ENCODE results near the gene EFCAB12. TPM values are rescaled to one million over a fixed set of nuclear protein-coding genes. Genes with fewer than 3 reads are reported as not detected.

Gene EFCAB12
- total and polyA plus RNA-seq, 2 of the 8 experiments (the other 6 are each of a cell fraction or from before 2014, with no cell fraction given), result 0.60 to 0.99 TPM

DNA sequence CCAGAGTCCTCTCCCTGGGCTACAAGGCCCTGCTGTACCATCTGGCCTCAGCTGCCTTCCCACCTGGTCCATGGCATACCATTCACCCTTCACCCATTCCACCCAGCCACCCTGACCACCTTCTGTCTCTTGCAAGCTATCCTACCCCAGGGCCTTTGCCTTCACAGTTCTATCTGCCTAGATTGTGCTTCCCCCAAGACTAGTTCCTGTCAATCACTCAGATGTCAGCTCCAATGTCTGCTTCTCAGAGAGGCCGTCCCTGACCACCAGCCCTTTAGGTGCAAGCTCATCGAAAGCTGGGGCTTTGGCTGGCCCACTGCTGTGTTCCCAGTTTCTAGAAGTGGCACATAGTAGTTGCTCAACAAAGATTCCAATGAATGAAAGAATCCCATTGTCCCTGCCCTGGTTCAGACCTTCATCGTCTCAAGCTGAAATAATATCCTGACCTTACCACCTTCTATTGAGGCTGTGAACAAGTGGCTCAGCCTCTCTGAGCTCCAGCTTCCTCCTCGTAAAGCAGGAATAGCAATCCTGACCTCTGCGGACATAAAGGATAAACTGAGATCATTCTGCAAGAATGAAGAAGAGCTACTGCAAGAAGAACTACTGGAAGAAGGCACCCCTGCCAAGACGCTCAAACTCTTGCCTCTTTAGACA lies 15.8 kb downstream of the EFCAB12 start:
- DNase-seq (ENCODE audit: low read depth in 1 of 2, low spot score in 2 of 2) (no peak), FAIRE-seq (no peak)
- H4K20me1 ChIP-seq (replicated peaks in 1 of 2; ENCODE audit: control insufficient read depth in 1 of 2, insufficient read depth in 2 of 2, low read length in 2 of 2), result peaks cover 0 to 3% of the 10 kb centered on the region in 2 experiments
- H2BK20ac ChIP-seq (ENCODE audit: low read length), result no peak overlapping the region
- H3K9me3 ChIP-seq (ENCODE audit: insufficient read depth in 2 of 2, low read depth in 1 of 2, low read length in 1 of 2), result no peaks in the 10 kb centered on the region
- no peak overlapping the region for H3K56ac ChIP-seq (replicated peaks; ENCODE audit: insufficient read length, low read depth, low read length)
- no peak overlapping the region for H2BK15ac ChIP-seq (ENCODE audit: low read length)
- no peaks in the 10 kb centered on the region for H3K4me1 ChIP-seq (replicated peaks in 1 of 4; ENCODE audit: control insufficient read depth in 3 of 4, insufficient read depth in 4 of 4, low read length in 3 of 4)
- H4K5ac ChIP-seq (ENCODE audit: insufficient read length, low read depth, low read length), result no peak overlapping the region
- no peaks in the 10 kb centered on the region for H3K79me1 ChIP-seq (ENCODE audit: low read depth, low read length)
- H3K27ac ChIP-seq (ENCODE audit: low read depth, low read length), result no peak overlapping the region
- H3K14ac ChIP-seq (ENCODE audit: insufficient read length), result no peak overlapping the region
- no peaks in the 10 kb centered on the region; a peak in 1 of 8 replicates for H3K36me3 ChIP-seq (ENCODE audit: control insufficient read depth in 2 of 4, insufficient read depth in 4 of 4, low read length in 3 of 4)
- H3K23me2 ChIP-seq (ENCODE audit: low read depth, low read length), result no peaks in the 10 kb centered on the region
- no peak overlapping the region for H3K9ac ChIP-seq (replicated peaks in 1 of 4; ENCODE audit: extremely low read depth in 1 of 4, low read depth in 3 of 4, low read length in 3 of 4)
- H3K4me2 ChIP-seq (ENCODE audit: insufficient read depth in 1 of 2, low read depth in 2 of 2, low read length in 2 of 2), result no peak overlapping the region
- no peak overlapping the region for H2BK120ac ChIP-seq (replicated peaks; ENCODE audit: low read depth, low read length)
- POLR2A ChIA-PET (ENCODE audit: partially characterized antibody), result interaction anchor here (0.8 to 1.6 kb wide), 2 partner anchors 8 to 17 kb away, joined by 3 to 4 read pairs; no protein-coding TSS in a partner anchor
- H3K23ac ChIP-seq (ENCODE audit: insufficient read length), result no peak overlapping the region
- H3K79me2 ChIP-seq (ENCODE audit: control insufficient read depth in 1 of 2, insufficient read depth in 2 of 2, low read length in 2 of 2), result no peaks in the 10 kb centered on the region
- H3K4ac ChIP-seq (replicated peaks; ENCODE audit: insufficient read length, low read depth, low read length), result no peak overlapping the region
- no peak overlapping the region for H3K18ac ChIP-seq (ENCODE audit: extremely low read depth, low read length)
- 90% methylated on average over 6 of the region's 6 CpGs; no CpG with 5 or more reads in 1 of the 2 experiments for WGBS, 2 experiments (ENCODE audit: extremely low coverage in 1 of 2, insufficient coverage in 1 of 2, insufficient read length in 1 of 2, insufficient replicate concordance in 2 of 2, low coverage in 1 of 2, low lambda C conversion rate in 2 of 2, missing lambda C conversion rate in 1 of 2)
- peaks cover 0 to 3% (median 0%) of the 10 kb centered on the region in 4 experiments; a peak in 2 of 7 replicates for H3K27me3 ChIP-seq (replicated peaks in 1 of 4; ENCODE audit: control insufficient read depth in 3 of 4, extremely low read depth in 1 of 4, insufficient read depth in 3 of 4, low read length in 3 of 4)
- no peak overlapping the region for H3K4me3 ChIP-seq (ENCODE audit: extremely low read depth in 1 of 4, insufficient read depth in 2 of 4, low read depth in 3 of 4, low read length in 4 of 4)
- no peak overlapping the region for H4K8ac ChIP-seq (ENCODE audit: extremely low read depth, insufficient read depth, low read length)
- no peak overlapping the region for H2AFZ ChIP-seq (ENCODE audit: low read length)
- H2AK5ac ChIP-seq (ENCODE audit: low read depth, low read length), result no peak overlapping the region
- no peak overlapping the region for H2BK12ac ChIP-seq (ENCODE audit: low read depth, low read length)
- no peak overlapping the region for H4K91ac ChIP-seq (replicated peaks; ENCODE audit: insufficient read length, low read length)
- CTCF ChIA-PET (ENCODE audit: partially characterized antibody), result interaction anchor here (0.8 to 2.2 kb wide), 7 partner anchors 9 to 530 kb away, joined by 3 to 12 read pairs (median 4); no protein-coding TSS in a partner anchor
- H2BK5ac ChIP-seq (ENCODE audit: low read depth, low read length), result no peak overlapping the region
- no peak for TF ChIP-seq SUZ12 (IDR thresholded peaks at IDR 0.05; ENCODE audit: low read length)
- no peak for TF ChIP-seq KDM5A (IDR thresholded peaks at IDR 0.05; ENCODE audit: low read length)
- TF ChIP-seq BRCA1 (IDR thresholded peaks at IDR 0.05; ENCODE audit: low read depth, low read length), result no peak
- TF ChIP-seq, protein P1, sequence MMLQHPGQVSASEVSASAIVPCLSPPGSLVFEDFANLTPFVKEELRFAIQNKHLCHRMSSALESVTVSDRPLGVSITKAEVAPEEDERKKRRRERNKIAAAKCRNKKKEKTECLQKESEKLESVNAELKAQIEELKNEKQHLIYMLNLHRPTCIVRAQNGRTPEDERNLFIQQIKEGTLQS (IDR thresholded peaks at IDR 0.05; ENCODE audit: insufficient read depth, low read depth, low read length), result no peak
- no peak for TF ChIP-seq CBX8 (IDR thresholded peaks at IDR 0.05; ENCODE audit: borderline replicate concordance, low read depth, low read length)
- no peak for TF ChIP-seq RAD21 (IDR thresholded peaks at IDR 0.05 in 1 of 2, conservative IDR thresholded peaks at IDR 0.05 in 1 of 2; ENCODE audit: low read depth in 2 of 2, low read length in 2 of 2)
- TF ChIP-seq GTF2F1 (IDR thresholded peaks at IDR 0.05; ENCODE audit: borderline replicate concordance, low read depth, low read length), result no peak
- no peak for TF ChIP-seq SP2 (IDR thresholded peaks at IDR 0.05; ENCODE audit: low read length)
- no peak for TF ChIP-seq JUND (IDR thresholded peaks at IDR 0.05; ENCODE audit: low read length)
- TF ChIP-seq, protein P2, sequence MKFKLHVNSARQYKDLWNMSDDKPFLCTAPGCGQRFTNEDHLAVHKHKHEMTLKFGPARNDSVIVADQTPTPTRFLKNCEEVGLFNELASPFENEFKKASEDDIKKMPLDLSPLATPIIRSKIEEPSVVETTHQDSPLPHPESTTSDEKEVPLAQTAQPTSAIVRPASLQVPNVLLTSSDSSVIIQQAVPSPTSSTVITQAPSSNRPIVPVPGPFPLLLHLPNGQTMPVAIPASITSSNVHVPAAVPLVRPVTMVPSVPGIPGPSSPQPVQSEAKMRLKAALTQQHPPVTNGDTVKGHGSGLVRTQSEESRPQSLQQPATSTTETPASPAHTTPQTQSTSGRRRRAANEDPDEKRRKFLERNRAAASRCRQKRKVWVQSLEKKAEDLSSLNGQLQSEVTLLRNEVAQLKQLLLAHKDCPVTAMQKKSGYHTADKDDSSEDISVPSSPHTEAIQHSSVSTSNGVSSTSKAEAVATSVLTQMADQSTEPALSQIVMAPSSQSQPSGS (IDR thresholded peaks at IDR 0.05; ENCODE audit: low read length), result no peak

Data from H1 (cell line).